HCT116 (cell line): Measurements from ENCODE around the gene EFEMP2.
A peak's percentile ranks its signal among the peaks of the same experiment; 100 is the strongest.

ENCODE experiments used
- ELF1 ChIP-seq: IDR thresholded peaks from 2 replicates; pipeline ENCODE4 v1.6.1; 2012; ENCODE audit warnings: low read depth, borderline replicate concordance
- EZH2 ChIP-seq: fragments of 200-600 bp; sonication (generic); IDR thresholded peaks from 2 replicates; pipeline ENCODE4 v1.6.1; 2017; ENCODE audit warnings: antibody characterized with exemption, mixed run types
- EZH2phosphoT487 ChIP-seq: fragments of 200-600 bp; IDR thresholded peaks from 2 replicates; pipeline ENCODE4 v1.6.1; 2018; ENCODE audit warnings: antibody characterized with exemption, borderline replicate concordance
- JUND ChIP-seq: IDR thresholded peaks from 2 replicates; pipeline ENCODE4 v1.6.1; 2012
- POLR2A ChIP-seq: IDR thresholded peaks from 2 replicates; pipeline ENCODE4 v1.7.0; 2011; ENCODE audit warnings: borderline replicate concordance; ENCODE audit not compliant: insufficient read depth, insufficient read length; ENCODE audit errors: extremely low read depth
- POLR2AphosphoS5 ChIP-seq: IDR thresholded peaks from 2 replicates; pipeline ENCODE4 v1.6.1; 2011; ENCODE audit warnings: mild to moderate bottlenecking, low read depth, low read length, moderate library complexity
- RAD21 ChIP-seq: IDR thresholded peaks from 2 replicates; pipeline ENCODE4 v1.6.1; 2012; ENCODE audit warnings: low read depth, mild to moderate bottlenecking
- SP1 ChIP-seq: IDR thresholded peaks from 2 replicates; pipeline ENCODE4 v1.6.1; 2012; ENCODE audit warnings: low read depth
- SRF ChIP-seq: IDR thresholded peaks from 2 replicates; pipeline ENCODE4 v1.6.1; 2012; ENCODE audit warnings: low read depth
- YY1 ChIP-seq: IDR thresholded peaks from 2 replicates; pipeline ENCODE4 v1.6.1; 2011; ENCODE audit warnings: low read length, low read depth, moderate library complexity, mild to moderate bottlenecking; ENCODE audit not compliant: insufficient replicate concordance; ENCODE audit errors: extremely low read depth
- TF ChIP-seq, protein P1 (sequence below), 3 experiments: fragments of 200-600 bp in 1 of 3; sonication (generic) in 1 of 3; IDR thresholded peaks in 2 of 3; conservative IDR thresholded peaks in 1 of 3; 2 replicates each; pipeline ENCODE4 v1.5.1; 2012 to 2017; ENCODE audit warnings: low read depth in 2 of 3, low read length in 2 of 3, antibody characterized with exemption in 1 of 3, borderline replicate concordance in 1 of 3, control low read depth in 1 of 3, mild to moderate bottlenecking in 1 of 3, mixed read lengths in 1 of 3, mixed run types in 1 of 3, moderate library complexity in 1 of 3; ENCODE audit not compliant: insufficient read depth in 1 of 3
- TF ChIP-seq, protein P2 (sequence below): IDR thresholded peaks from 2 replicates; pipeline ENCODE4 v1.6.1; 2012

DNA sequence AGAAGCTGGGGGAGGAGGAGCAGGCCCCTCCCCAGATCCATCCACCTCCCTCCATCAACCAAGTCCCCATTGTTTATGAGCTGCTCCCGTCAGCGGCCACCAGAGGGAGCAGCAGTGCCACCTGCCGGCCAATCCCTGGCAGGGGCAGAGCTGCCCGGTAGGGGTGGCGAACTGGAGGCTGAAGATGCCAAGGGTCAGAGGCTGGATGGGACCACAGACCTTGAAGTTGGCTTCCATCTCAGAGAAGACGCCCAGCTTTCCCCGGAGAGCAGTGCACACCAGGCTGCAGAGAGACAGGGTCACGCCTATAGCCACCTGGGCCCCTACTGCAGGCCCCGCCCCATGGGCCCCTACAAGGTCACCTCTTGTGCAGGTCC lies 12.1 kb upstream of the EFEMP2 start:
- TF ChIP-seq, protein P1, sequence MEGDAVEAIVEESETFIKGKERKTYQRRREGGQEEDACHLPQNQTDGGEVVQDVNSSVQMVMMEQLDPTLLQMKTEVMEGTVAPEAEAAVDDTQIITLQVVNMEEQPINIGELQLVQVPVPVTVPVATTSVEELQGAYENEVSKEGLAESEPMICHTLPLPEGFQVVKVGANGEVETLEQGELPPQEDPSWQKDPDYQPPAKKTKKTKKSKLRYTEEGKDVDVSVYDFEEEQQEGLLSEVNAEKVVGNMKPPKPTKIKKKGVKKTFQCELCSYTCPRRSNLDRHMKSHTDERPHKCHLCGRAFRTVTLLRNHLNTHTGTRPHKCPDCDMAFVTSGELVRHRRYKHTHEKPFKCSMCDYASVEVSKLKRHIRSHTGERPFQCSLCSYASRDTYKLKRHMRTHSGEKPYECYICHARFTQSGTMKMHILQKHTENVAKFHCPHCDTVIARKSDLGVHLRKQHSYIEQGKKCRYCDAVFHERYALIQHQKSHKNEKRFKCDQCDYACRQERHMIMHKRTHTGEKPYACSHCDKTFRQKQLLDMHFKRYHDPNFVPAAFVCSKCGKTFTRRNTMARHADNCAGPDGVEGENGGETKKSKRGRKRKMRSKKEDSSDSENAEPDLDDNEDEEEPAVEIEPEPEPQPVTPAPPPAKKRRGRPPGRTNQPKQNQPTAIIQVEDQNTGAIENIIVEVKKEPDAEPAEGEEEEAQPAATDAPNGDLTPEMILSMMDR (IDR thresholded peaks at IDR 0.05 in 2 of 3, conservative IDR thresholded peaks at IDR 0.05 in 1 of 3; ENCODE audit: borderline replicate concordance in 1 of 3, insufficient read depth in 1 of 3, low read depth in 2 of 3, low read length in 2 of 3), result peak in 2 of 3 experiments; percentile 100; a peak in 4 of 6 replicates
- no peak for TF ChIP-seq POLR2AphosphoS5
- TF ChIP-seq EZH2, result no peak
- TF ChIP-seq SRF, result no peak
- TF ChIP-seq EZH2phosphoT487, result no peak
- no peak for TF ChIP-seq SP1
- TF ChIP-seq YY1, result no peak
- TF ChIP-seq, protein P2, sequence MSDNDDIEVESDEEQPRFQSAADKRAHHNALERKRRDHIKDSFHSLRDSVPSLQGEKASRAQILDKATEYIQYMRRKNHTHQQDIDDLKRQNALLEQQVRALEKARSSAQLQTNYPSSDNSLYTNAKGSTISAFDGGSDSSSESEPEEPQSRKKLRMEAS, result no peak
- no peak for TF ChIP-seq JUND
- TF ChIP-seq POLR2A, result no peak
- TF ChIP-seq ELF1, result no peak
- TF ChIP-seq RAD21, result no peak
